SK-N-SH (cell line): ENCODE results near the gene GRXCR2. TPM values are rescaled to one million over a fixed set of nuclear protein-coding genes. Genes with fewer than 3 reads are reported as not detected.

Source experiments
- CTCF ChIA-PET: fragments of 300-600, 350-600 bp; formaldehyde crosslinking; extraction: SDS; loops from one replicate; lab custom pipeline; 2021; lab: Yijun Ruan, JAX
- POLR2A ChIA-PET: fragments of 350-600 bp; sonication (Branson Sonifier 250); formaldehyde crosslinking; extraction: SDS; loops from one replicate; lab custom pipeline; 2020; ENCODE audit warnings: antibody characterized with exemption, inconsistent platforms; lab: Yijun Ruan, JAX
- DNase-seq: peaks from one replicate; pipeline ENCODE4 v3.0.0; 2012
- H2AFZ ChIP-seq: fragments of 200-600 bp; sonication (generic); 2 replicates; pipeline ENCODE4 v1.8.1; 2016; ENCODE audit warnings: antibody characterized with exemption, mild to moderate bottlenecking, low read depth
- H3F3A ChIP-seq: fragments of 200-600 bp; sonication (generic); replicated peaks from 2 replicates; pipeline ENCODE3; 2016; ENCODE audit warnings: antibody characterized with exemption, mild to moderate bottlenecking; ENCODE audit not compliant: insufficient read depth
- H3K27ac ChIP-seq, 2 experiments: fragments of 200-500 bp in 1 of 2; fragments of 200-600 bp in 1 of 2; sonication (Bioruptor generic) in 1 of 2; sonication (generic), shearing (Covaris generic) in 1 of 2; 2 replicates each; pipeline versions ENCODE4 v1.5.1 to v1.6.1; 2014 to 2016; ENCODE audit warnings: low read depth in 2 of 2, inconsistent platforms in 1 of 2, low read length in 1 of 2, mild to moderate bottlenecking in 1 of 2, mixed read lengths in 1 of 2
- H3K27me3 ChIP-seq: fragments of 200-600 bp; sonication (generic), shearing (Covaris generic); 2 replicates; pipeline ENCODE4 v1.6.1; 2016; ENCODE audit warnings: mixed run types; ENCODE audit not compliant: insufficient read depth
- H3K36me3 ChIP-seq, 2 experiments: fragments of 200-500 bp in 1 of 2; fragments of 200-600 bp in 1 of 2; sonication (Bioruptor generic) in 1 of 2; sonication (generic) in 1 of 2; replicated peaks in 1 of 2; 2 replicates each; pipeline versions ENCODE3 to v1.5.1; 2014 to 2016; ENCODE audit warnings: low read length in 1 of 2, mild to moderate bottlenecking in 1 of 2; ENCODE audit not compliant: insufficient read depth in 2 of 2, control insufficient read depth in 1 of 2
- H3K4me1 ChIP-seq, 2 experiments: fragments of 200-500 bp in 1 of 2; fragments of 200-600 bp in 1 of 2; sonication (Bioruptor generic) in 1 of 2; sonication (generic), shearing (Covaris generic) in 1 of 2; 2 replicates each; pipeline versions ENCODE4 v1.5.1 to v1.6.1; 2014 to 2016; ENCODE audit warnings: low read depth in 1 of 2, low read length in 1 of 2, mixed run types in 1 of 2; ENCODE audit not compliant: insufficient read depth in 2 of 2, control insufficient read depth in 1 of 2
- H3K4me2 ChIP-seq: fragments of 200-600 bp; sonication (generic), shearing (Covaris generic); 2 replicates; pipeline ENCODE4 v1.6.1; 2017; ENCODE audit warnings: mixed run types
- H3K4me3 ChIP-seq, 2 experiments: fragments of 200-500 bp in 1 of 2; fragments of 200-600 bp in 1 of 2; sonication (Bioruptor generic) in 1 of 2; sonication (generic), shearing (Covaris generic) in 1 of 2; 2 replicates each; pipeline versions ENCODE4 v1.5.1 to v1.8.1; 2014 to 2016; ENCODE audit warnings: low read depth in 2 of 2, inconsistent platforms in 1 of 2, low read length in 1 of 2, mild to moderate bottlenecking in 1 of 2, mixed read lengths in 1 of 2, moderate library complexity in 1 of 2
- H3K79me2 ChIP-seq: fragments of 200-600 bp; sonication (generic); 2 replicates; pipeline ENCODE4 v1.8.1; 2017; ENCODE audit warnings: mild to moderate bottlenecking; ENCODE audit not compliant: insufficient read depth
- H3K9ac ChIP-seq: fragments of 200-600 bp; sonication (generic); 2 replicates; pipeline ENCODE4 v1.6.1; 2017; ENCODE audit warnings: mixed run types
- H3K9me2 ChIP-seq: fragments of 200-600 bp; sonication (generic); 2 replicates; pipeline ENCODE4 v1.6.1; 2017; ENCODE audit warnings: mixed run types
- H3K9me3 ChIP-seq: fragments of 200-600 bp; sonication (generic); 2 replicates; pipeline ENCODE4 v1.6.1; 2017; ENCODE audit warnings: mixed run types, mild to moderate bottlenecking, moderate library complexity
- H4K20me1 ChIP-seq: fragments of 200-600 bp; sonication (generic); 2 replicates; pipeline ENCODE4 v1.6.1; 2017; ENCODE audit warnings: mild to moderate bottlenecking, mixed run types; ENCODE audit not compliant: insufficient read depth
- CHD2 ChIP-seq: fragments of 150-350 bp; IDR thresholded peaks from 2 replicates; pipeline ENCODE4 v1.6.1; 2018; ENCODE audit warnings: low read length; ENCODE audit not compliant: partially characterized antibody
- CTCF ChIP-seq: fragments of 200-600 bp; sonication (generic); IDR thresholded peaks from 2 replicates; pipeline ENCODE4 v1.6.1; 2017; ENCODE audit warnings: antibody characterized with exemption, mild to moderate bottlenecking, moderate library complexity
- ELF1 ChIP-seq: IDR thresholded peaks from 2 replicates; pipeline ENCODE4 v1.4.0; 2012
- FOSL2 ChIP-seq: IDR thresholded peaks from 2 replicates; pipeline ENCODE4 v1.4.0; 2012; ENCODE audit warnings: low read depth, mild to moderate bottlenecking, moderate library complexity, borderline replicate concordance
- FOXJ3 ChIP-seq: sonication (generic); formaldehyde crosslinking; IDR thresholded peaks from 2 replicates; pipeline ENCODE4 v1.5.1; 2020; ENCODE audit warnings: mild to moderate bottlenecking, missing genetic modification reagents
- GABPA ChIP-seq: IDR thresholded peaks from 2 replicates; pipeline ENCODE4 v1.4.0; 2012; ENCODE audit warnings: low read depth, mild to moderate bottlenecking
- RAD21 ChIP-seq: IDR thresholded peaks from 2 replicates; pipeline ENCODE4 v1.6.1; 2012; ENCODE audit warnings: mild to moderate bottlenecking, low read length
- RCOR1 ChIP-seq: fragments of 150-350 bp; IDR thresholded peaks from 2 replicates; pipeline ENCODE4 v1.6.1; 2017; ENCODE audit warnings: antibody characterized with exemption, low read length
- REST ChIP-seq: IDR thresholded peaks from 2 replicates; pipeline ENCODE4 v1.6.1; 2012; ENCODE audit warnings: mild to moderate bottlenecking, low read depth, low read length, moderate library complexity
- RFX5 ChIP-seq: IDR thresholded peaks from 2 replicates; pipeline ENCODE4 v1.6.1; 2012; ENCODE audit warnings: mild to moderate bottlenecking, improper control_type of control experiment, low read length
- SMC3 ChIP-seq: IDR thresholded peaks from 2 replicates; pipeline ENCODE4 v1.6.1; 2012; ENCODE audit warnings: low read depth, low read length, improper control_type of control experiment
- TCF12 ChIP-seq: IDR thresholded peaks from 2 replicates; pipeline ENCODE4 v1.4.0; 2012
- TEAD4 ChIP-seq: IDR thresholded peaks from 2 replicates; pipeline ENCODE4 v1.4.0; 2012; ENCODE audit warnings: mild to moderate bottlenecking, borderline replicate concordance; ENCODE audit not compliant: insufficient read depth
- USF1 ChIP-seq: IDR thresholded peaks from 2 replicates; pipeline ENCODE4 v1.4.0; 2012; ENCODE audit warnings: low read depth, borderline replicate concordance
- YY1 ChIP-seq: IDR thresholded peaks from 2 replicates; pipeline ENCODE4 v1.4.0; 2012; ENCODE audit warnings: low read depth, mild to moderate bottlenecking
- WGBS: methylation state at CpG from one replicate; pipeline ENCODE4 v1.1.6; 2017; ENCODE audit warnings: low lambda C conversion rate; 5-methylcytosine and 5-hydroxymethylcytosine counted together
- polyA plus RNA-seq, 3 experiments: library from polyadenylated mRNA; depleted of rRNA; stranded (reverse); fragments of >200 nt; gene quantifications; 2 replicates each; pipeline ENCODE4 v1.2.3, GENCODE V29; 2012

Gene GRXCR2
- polyA plus RNA-seq, 1 of the 3 experiments (the other 2 are of a cell fraction), result not detected

GRCh38 chr5:145912594-145912993 is 39.8 kb upstream of the GRXCR2 start:
- H3F3A ChIP-seq, result peaks cover 5% of the 10 kb centered on the region
- no peaks in the 10 kb centered on the region for H3K79me2 ChIP-seq
- H3K36me3 ChIP-seq, result no peaks in the 10 kb centered on the region
- ChIA-PET CTCF (interaction anchor here (1.0 kb wide), 1 partner anchor 9 kb away, joined by 4 read pairs; no protein-coding TSS in a partner anchor), POLR2A (no interaction called here)
- no peaks in the 10 kb centered on the region for H4K20me1 ChIP-seq
- no peak overlapping the region for H3K9ac ChIP-seq
- H2AFZ ChIP-seq, result no peak overlapping the region
- no peak overlapping the region for H3K4me3 ChIP-seq
- H3K27ac ChIP-seq, result no peak overlapping the region
- no peak overlapping the region for H3K4me2 ChIP-seq
- TF ChIP-seq GABPA, result no peak
- TF ChIP-seq CTCF, result no peak
- no peak for TF ChIP-seq REST
- no peak for TF ChIP-seq TEAD4
- no peak for TF ChIP-seq RCOR1
- TF ChIP-seq USF1, result no peak
- no peak for TF ChIP-seq TCF12
- TF ChIP-seq ELF1, result no peak
- TF ChIP-seq RAD21, result no peak
- TF ChIP-seq YY1, result no peak
- no peak for TF ChIP-seq FOSL2
- TF ChIP-seq RFX5, result no peak
- TF ChIP-seq CHD2, result no peak
- TF ChIP-seq SMC3, result no peak
- no peak for TF ChIP-seq FOXJ3 (CRISPR knock-in tag)
- DNase-seq, result no peak
- no peaks in the 10 kb centered on the region for H3K27me3 ChIP-seq
- peaks cover 0 to 7% of the 10 kb centered on the region in 2 experiments; a peak in 1 of 4 replicates for H3K4me1 ChIP-seq
- no peaks in the 10 kb centered on the region for H3K9me3 ChIP-seq
- no peaks in the 10 kb centered on the region for H3K9me2 ChIP-seq
- 87% methylated on average over 5 of the region's 5 CpGs for WGBS
